OCI-LY3 (cell line): Measurements from ENCODE around the gene SOX11.

Experiments
- H2AFZ ChIP-seq: fragments of 200-600, 300-600 bp; shearing (Covaris generic); 2 replicates; pipeline ENCODE4 v1.6.0; 2014; ENCODE audit warnings: antibody characterized with exemption, low read depth, low read length
- H3K27ac ChIP-seq: fragments of 200-600, 300-600 bp; sonication (generic); 2 replicates; pipeline ENCODE4 v1.5.1; 2014; ENCODE audit warnings: mild to moderate bottlenecking, low read length, moderate library complexity, mixed read lengths
- H3K27me3 ChIP-seq: fragments of 200-600, 300-600 bp; sonication (generic); 2 replicates; pipeline ENCODE4 v1.6.1; 2014; ENCODE audit warnings: low read depth, low read length, mixed read lengths
- H3K36me3 ChIP-seq: fragments of 200-600, 300-600 bp; sonication (generic); replicated peaks from 2 replicates; pipeline ENCODE3; 2014; ENCODE audit warnings: low read depth, low read length, mixed read lengths
- H3K4me1 ChIP-seq: fragments of 300-600, 200-600 bp; sonication (generic); 2 replicates; pipeline ENCODE4 v1.6.1; 2014; ENCODE audit warnings: low read length, mixed read lengths
- H3K4me2 ChIP-seq: fragments of 200-600, 300-600 bp; sonication (generic); 2 replicates; pipeline ENCODE4 v1.6.1; 2014; ENCODE audit warnings: low read length, mixed read lengths
- H3K4me3 ChIP-seq: fragments of 300-600, 200-600 bp; sonication (generic); 2 replicates; pipeline ENCODE4 v1.5.1; 2014; ENCODE audit warnings: antibody characterized with exemption, mild to moderate bottlenecking, low read length, moderate library complexity
- H3K79me2 ChIP-seq: fragments of 300-600, 200-600 bp; shearing (Covaris generic); 2 replicates; pipeline ENCODE4 v1.6.1; 2014; ENCODE audit warnings: mild to moderate bottlenecking, low read length, mixed read lengths
- H3K9ac ChIP-seq: fragments of 300-600, 200-600 bp; shearing (Covaris generic); 2 replicates; pipeline ENCODE4 v1.6.0; 2014; ENCODE audit warnings: mild to moderate bottlenecking, low read length, moderate library complexity
- H3K9me3 ChIP-seq: fragments of 200-600, 300-600 bp; shearing (Covaris generic); 2 replicates; pipeline ENCODE4 v1.6.1; 2014; ENCODE audit warnings: low read length, mixed read lengths; ENCODE audit not compliant: insufficient read depth
- H4K20me1 ChIP-seq: fragments of 200-600, 300-600 bp; sonication (generic); 2 replicates; pipeline ENCODE4 v1.6.1; 2016; ENCODE audit warnings: low read length, mixed read lengths; ENCODE audit not compliant: insufficient read depth
- CTCF ChIP-seq: fragments of 200-600, 300-600 bp; sonication (generic); IDR thresholded peaks from 2 replicates; pipeline ENCODE4 v1.5.1; 2014; ENCODE audit warnings: antibody characterized with exemption, low read length, low read depth
- EZH2phosphoT487 ChIP-seq: fragments of 200-600 bp; shearing (Covaris generic); IDR thresholded peaks from 2 replicates; pipeline ENCODE4 v1.6.1; 2018; ENCODE audit warnings: antibody characterized with exemption, mixed run types, low read depth

SOX11 gene

GRCh38 chr2:5703166-5703565 lies 11.0 kb downstream of the SOX11 start:
- H3K4me2 ChIP-seq = no peak overlapping the region
- H3K79me2 ChIP-seq = no peaks in the 10 kb centered on the region
- TF ChIP-seq CTCF (no peak), EZH2phosphoT487 (no peak)
- no peak overlapping the region for H3K27ac ChIP-seq
- no peak overlapping the region for H2AFZ ChIP-seq
- no peaks in the 10 kb centered on the region for H4K20me1 ChIP-seq
- H3K36me3 ChIP-seq = no peaks in the 10 kb centered on the region
- H3K9ac ChIP-seq = no peak overlapping the region
- no peak overlapping the region for H3K4me3 ChIP-seq
- no peaks in the 10 kb centered on the region for H3K4me1 ChIP-seq
- no peaks in the 10 kb centered on the region for H3K9me3 ChIP-seq
- no peaks in the 10 kb centered on the region for H3K27me3 ChIP-seq

- Histone ChIP-seq H4K20me1 (no peaks in the 10 kb centered on the region), H3K36me3 (no peaks in the 10 kb centered on the region), H3K4me2 (no peak overlapping the region), H3K4me3 (no peak overlapping the region), H3K4me1 (no peaks in the 10 kb centered on the region), H3K79me2 (no peaks in the 10 kb centered on the region), H3K9me3 (no peaks in the 10 kb centered on the region), H3K27ac (no peak overlapping the region), H2AFZ (no peak overlapping the region), H3K9ac (no peak overlapping the region), H3K27me3 (no peaks in the 10 kb centered on the region)
- no peak for TF ChIP-seq CTCF
- no peak for TF ChIP-seq EZH2phosphoT487
Measured at GRCh38 chr2:5705490-5705889, 13.3 kb downstream of the SOX11 start.

- Histone ChIP-seq H3K4me2 (no peak overlapping the region), H3K79me2 (no peaks in the 10 kb centered on the region), H3K27me3 (no peaks in the 10 kb centered on the region), H3K9ac (no peak overlapping the region), H3K36me3 (no peaks in the 10 kb centered on the region), H2AFZ (no peak overlapping the region), H3K4me3 (no peak overlapping the region), H3K9me3 (no peaks in the 10 kb centered on the region), H4K20me1 (no peaks in the 10 kb centered on the region), H3K4me1 (no peaks in the 10 kb centered on the region), H3K27ac (no peak overlapping the region)
- TF ChIP-seq CTCF (no peak), EZH2phosphoT487 (no peak)
Measured at GRCh38 chr2:5706717-5707455, 14.7 kb downstream of the SOX11 start.

- TF ChIP-seq CTCF (no peak), EZH2phosphoT487 (no peak)
Measured at GRCh38 chr2:5710615-5711014, 18.4 kb downstream of the SOX11 start.

More at GRCh38 chr2:5710615-5711014, 18.4 kb downstream of the SOX11 start:
- Histone ChIP-seq H3K27me3 (no peaks in the 10 kb centered on the region), H3K4me2 (no peak overlapping the region), H3K9me3 (no peaks in the 10 kb centered on the region), H3K27ac (no peak overlapping the region), H4K20me1 (no peaks in the 10 kb centered on the region), H2AFZ (no peak overlapping the region), H3K36me3 (no peaks in the 10 kb centered on the region), H3K4me1 (no peaks in the 10 kb centered on the region), H3K79me2 (no peaks in the 10 kb centered on the region), H3K4me3 (no peak overlapping the region), H3K9ac (no peak overlapping the region)
